Lower leg skin (tissue), 3 donors: Measurements from ENCODE around the gene F3.
A peak's percentile ranks its signal among the peaks of the same experiment; 100 is the strongest.

ENCODE experiments used
- CTCF ChIP-seq, 3 donors: fragments of 450-650 bp; IDR thresholded peaks; one replicate each; pipeline ENCODE4 v1.5.1; 2016; ENCODE audit warnings: antibody characterized with exemption in 3 of 3, mild to moderate bottlenecking in 3 of 3, moderate library complexity in 2 of 3
- POLR2A ChIP-seq, 2 donors: fragments of 450-650 bp; IDR thresholded peaks; one replicate each; pipeline ENCODE4 v1.6.1; 2016 to 2017; ENCODE audit warnings: antibody characterized with exemption in 2 of 2, mild to moderate bottlenecking in 1 of 2, moderate library complexity in 1 of 2

GRCh38 chr1:94541246-94542087 is at the start of gene F3:
- TF ChIP-seq CTCF (IDR thresholded peaks at IDR 0.05) (no peak), POLR2A (IDR thresholded peaks at IDR 0.05) (peak in 1 of 2 donors; percentile 88)
